AG04449 (cell line): Measurements from ENCODE around the gene NMRK2.
"Not testable (repeated sequence)": the region's sequence is repeated elsewhere in the genome, so short reads cannot be mapped to it uniquely, and the experiment has no call there.

Experiments used
- CTCF ChIA-PET: fragments of 350-600 bp; formaldehyde crosslinking; extraction: SDS; loops from one replicate; lab custom pipeline; 2021; ENCODE audit warnings: antibody characterized with exemption; lab: Yijun Ruan, JAX
- POLR2A ChIA-PET: fragments of 400-600, 350-600 bp; formaldehyde crosslinking; extraction: SDS; loops from one replicate; lab custom pipeline; 2020; ENCODE audit warnings: antibody characterized with exemption, inconsistent platforms; lab: Yijun Ruan, JAX
- DNase-seq: peaks from one replicate; pipeline ENCODE4 v3.0.0-alpha.2; 2010; ENCODE audit warnings: low read depth, low spot score
- H3K4me3 ChIP-seq: 2 replicates; pipeline ENCODE4 v1.5.1; 2011; ENCODE audit warnings: low read depth, mild to moderate bottlenecking, control low read depth, low read length
- CTCF ChIP-seq: IDR thresholded peaks from one replicate; pipeline ENCODE4 v1.5.1; 2011; ENCODE audit warnings: mild to moderate bottlenecking, moderate library complexity, low read length, control low read depth, inconsistent platforms; ENCODE audit not compliant: insufficient read depth; ENCODE audit errors: missing control alignments

Gene NMRK2

GRCh38 chr19:3923912-3924311, 9.0 kb upstream of the NMRK2 start:
- ChIA-PET CTCF (no interaction called here), POLR2A (no interaction called here)
- H3K4me3 ChIP-seq, result no peak overlapping the region
- TF ChIP-seq CTCF, result no peak
- DNase-seq, result no peak

GRCh38 chr19:3931041-3931440, 1.8 kb upstream of the NMRK2 start:
- DNase-seq, result no peak
- POLR2A ChIA-PET, result no interaction called here
- CTCF ChIA-PET, result no interaction called here
- no peak overlapping the region for H3K4me3 ChIP-seq
- TF ChIP-seq CTCF, result no peak

- H3K4me3 ChIP-seq, result no peak overlapping the region
- no peak for TF ChIP-seq CTCF
- no peak for DNase-seq
- CTCF ChIA-PET, result no interaction called here
- POLR2A ChIA-PET, result no interaction called here
Measured at GRCh38 chr19:3936506-3937442, 3.9 kb downstream of the NMRK2 start.

GRCh38 chr19:3938300-3938950, 5.6 kb downstream of the NMRK2 start:
- CTCF ChIA-PET, POLR2A ChIA-PET, H3K4me3 ChIP-seq, DNase-seq: not testable (repeated sequence)

DNA sequence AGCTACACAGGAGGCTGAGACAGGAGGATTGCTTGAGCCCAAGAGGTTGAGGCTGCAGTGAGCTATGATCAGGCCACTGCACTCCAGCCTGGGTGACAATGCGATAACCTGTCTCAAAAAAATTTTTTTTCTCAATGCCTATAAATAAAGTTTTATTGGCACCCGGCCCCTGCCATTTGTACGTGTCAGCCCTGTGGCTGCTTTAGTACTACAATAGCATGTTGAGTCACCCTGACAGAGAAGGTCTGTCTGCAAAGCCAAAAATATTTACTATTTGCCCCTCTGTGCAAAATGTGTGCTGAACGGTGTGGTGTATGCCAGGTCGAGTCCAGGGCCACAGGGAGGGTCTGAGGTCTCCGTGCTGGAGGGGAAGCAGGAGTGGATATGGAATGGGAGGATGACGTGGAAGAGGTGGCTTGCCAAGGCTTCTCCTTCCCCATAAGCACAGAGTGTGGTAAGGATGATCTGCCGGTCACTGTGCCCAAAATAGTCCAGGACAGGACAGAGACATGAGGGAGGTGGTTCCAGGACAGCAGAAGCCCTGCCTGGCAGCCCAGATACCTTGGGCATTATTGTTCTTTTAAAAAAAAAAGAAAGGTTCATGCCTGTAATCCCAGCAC, 10.0 kb downstream of the NMRK2 start:
- POLR2A ChIA-PET, result no interaction called here
- no peak overlapping the region for H3K4me3 ChIP-seq
- DNase-seq, result no peak
- no peak for TF ChIP-seq CTCF
- CTCF ChIA-PET, result no interaction called here

- H3K4me3 ChIP-seq, result no peak overlapping the region
- no peak for DNase-seq
- ChIA-PET POLR2A (no interaction called here), CTCF (no interaction called here)
- no peak for TF ChIP-seq CTCF
Measured at GRCh38 chr19:3944018-3944721, 11.3 kb downstream of the NMRK2 start.
